Right atrium auricular region (tissue), 2 donors: ENCODE results near the gene TBC1D5. TPM values are rescaled to one million over a fixed set of nuclear protein-coding genes. Genes with fewer than 3 reads are reported as not detected.
"Not testable (repeated sequence)": the region's sequence is repeated elsewhere in the genome, so short reads cannot be mapped to it uniquely, and the experiment has no call there.

ENCODE experiments used
- DNase-seq: peaks from one replicate; pipeline ENCODE4 v3.0.0-alpha.2; 2019; ENCODE audit warnings: low spot score
- H3K27ac ChIP-seq, 2 donors: fragments of 200-600 bp; sonication (generic); 1 replicate in 1 of 2; 2 replicates in 1 of 2; pipeline ENCODE4 v1.5.1; 2016 to 2019
- H3K27me3 ChIP-seq, 2 donors: fragments of 200-600 bp; sonication (generic); one replicate each; pipeline versions ENCODE4 v1.5.1 to v1.6.0; 2017 to 2019
- H3K36me3 ChIP-seq: fragments of 200-600 bp; sonication (generic); one replicate; pipeline ENCODE4 v1.5.1; 2016
- H3K4me1 ChIP-seq, 2 donors: fragments of 200-600 bp; sonication (generic); one replicate each; pipeline versions ENCODE4 v1.5.1 to v1.6.0; 2017 to 2019
- H3K4me3 ChIP-seq, 2 donors: fragments of 200-600 bp; sonication (generic); 1 replicate in 1 of 2; 2 replicates in 1 of 2; pipeline ENCODE4 v1.5.1; 2017 to 2019; ENCODE audit warnings: mild to moderate bottlenecking in 1 of 2, moderate library complexity in 1 of 2
- H3K9me3 ChIP-seq, 2 donors: fragments of 200-600 bp; sonication (generic); one replicate each; pipeline ENCODE4 v1.5.1; 2019
- CTCF ChIP-seq, 2 donors: fragments of 200-600 bp; sonication (generic); IDR thresholded peaks; one replicate each; pipeline ENCODE4 v1.5.1; 2019; ENCODE audit warnings: antibody characterized with exemption in 2 of 2
- total RNA-seq, 2 donors: library from RNA; depleted of rRNA; stranded (reverse); fragments of >200 nt; gene quantifications; one replicate each; pipeline ENCODE4 v1.1.0, GENCODE V29; 2016

TBC1D5 gene
- total RNA-seq, 2 donors from 2014 or later = 35.2 to 40.2 TPM

- H3K36me3 ChIP-seq = no peaks in the 10 kb centered on the region
- H3K27me3 ChIP-seq = no peaks in the 10 kb centered on the region
- DNase-seq = no peak
- H3K27ac ChIP-seq = no peak overlapping the region
- H3K4me1 ChIP-seq = no peaks in the 10 kb centered on the region
- H3K9me3 ChIP-seq = no peaks in the 10 kb centered on the region
- no peak for TF ChIP-seq CTCF (IDR thresholded peaks at IDR 0.05)
- H3K4me3 ChIP-seq = no peak overlapping the region
Measured at GRCh38 chr3:17672506-17672905, 69.9 kb downstream of the TBC1D5 start.

DNA sequence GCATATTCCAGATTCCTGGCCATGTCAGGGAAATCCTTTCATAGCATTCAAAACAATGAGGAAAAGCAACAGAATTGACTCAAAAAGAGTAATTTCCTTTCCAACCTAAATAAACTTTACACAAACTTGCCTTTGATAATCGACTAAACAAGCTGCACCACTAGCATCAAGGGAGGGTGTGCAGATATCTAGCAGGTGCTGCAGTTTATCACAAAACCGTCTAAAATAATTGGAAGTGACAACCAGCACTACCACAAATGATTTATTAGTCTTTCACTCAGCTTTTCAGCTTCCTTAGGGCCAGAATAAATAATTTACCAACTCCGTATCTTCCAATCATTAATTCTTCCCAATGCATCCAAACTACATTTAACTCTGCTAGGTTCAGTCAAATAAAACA is 71.7 kb downstream of the TBC1D5 start:
- no peaks in the 10 kb centered on the region for H3K27me3 ChIP-seq
- no peak for TF ChIP-seq CTCF (IDR thresholded peaks at IDR 0.05)
- H3K36me3 ChIP-seq = no peaks in the 10 kb centered on the region
- no peak overlapping the region for H3K27ac ChIP-seq
- no peak overlapping the region for H3K4me3 ChIP-seq
- no peak for DNase-seq
- no peaks in the 10 kb centered on the region for H3K9me3 ChIP-seq
- no peaks in the 10 kb centered on the region for H3K4me1 ChIP-seq

DNA sequence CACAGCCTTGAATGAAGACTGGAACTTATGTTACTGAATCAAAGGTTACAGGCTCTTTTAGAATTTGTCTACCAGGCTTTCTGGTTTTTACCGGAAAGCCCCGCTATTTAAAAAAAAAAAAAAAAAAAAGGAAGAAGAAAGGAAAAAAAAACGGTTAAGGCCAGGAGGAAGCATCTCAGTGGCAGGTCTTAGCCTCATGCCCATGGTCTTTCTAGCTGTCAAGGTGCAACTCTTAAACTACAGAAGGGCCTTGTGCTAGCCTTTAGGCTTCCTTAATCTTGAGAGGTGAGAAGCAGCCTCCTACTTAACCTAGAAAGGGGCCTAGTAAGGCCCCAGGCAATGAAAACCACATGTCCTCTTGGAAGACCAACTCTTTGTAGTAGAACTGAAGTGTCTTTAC is 77.5 kb downstream of the TBC1D5 start:
- Histone ChIP-seq H3K27ac (no peak overlapping the region), H3K36me3 (no peaks in the 10 kb centered on the region), H3K27me3 (no peaks in the 10 kb centered on the region), H3K4me3 (no peak overlapping the region), H3K4me1 (no peaks in the 10 kb centered on the region), H3K9me3 (no peaks in the 10 kb centered on the region)
- no peak for TF ChIP-seq CTCF (IDR thresholded peaks at IDR 0.05)
- no peak for DNase-seq

- H3K4me1 ChIP-seq = no peaks in the 10 kb centered on the region
- no peaks in the 10 kb centered on the region for H3K9me3 ChIP-seq
- H3K36me3 ChIP-seq = no peaks in the 10 kb centered on the region
- H3K4me3 ChIP-seq = no peak overlapping the region
- no peaks in the 10 kb centered on the region for H3K27me3 ChIP-seq
- DNase-seq = no peak
- TF ChIP-seq CTCF (IDR thresholded peaks at IDR 0.05) = no peak
- H3K27ac ChIP-seq = no peak overlapping the region
Measured at GRCh38 chr3:17656264-17656663, 86.2 kb downstream of the TBC1D5 start.

DNA sequence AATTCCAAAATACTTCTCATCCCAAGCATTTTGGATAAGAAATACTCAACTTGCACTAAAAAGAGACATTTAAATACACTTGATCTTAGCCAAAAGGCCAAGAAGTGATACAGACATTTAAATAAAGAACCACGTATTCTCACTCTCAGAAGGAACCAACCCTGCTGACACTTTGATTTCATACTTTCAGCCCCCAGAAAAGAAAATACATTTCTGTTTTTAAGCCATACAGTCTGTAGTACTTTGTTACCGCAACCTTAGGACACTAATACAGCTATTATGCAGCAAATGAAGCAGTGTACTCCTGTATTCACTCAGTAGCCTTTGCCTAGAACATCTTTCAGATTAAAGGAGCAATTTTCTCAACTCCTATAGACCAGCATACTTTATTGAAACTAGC is 86.7 kb downstream of the TBC1D5 start:
- no peaks in the 10 kb centered on the region for H3K4me1 ChIP-seq
- no peak overlapping the region for H3K4me3 ChIP-seq
- H3K9me3 ChIP-seq = no peaks in the 10 kb centered on the region
- no peaks in the 10 kb centered on the region for H3K27me3 ChIP-seq
- no peaks in the 10 kb centered on the region for H3K36me3 ChIP-seq
- TF ChIP-seq CTCF (IDR thresholded peaks at IDR 0.05) = no peak
- no peak overlapping the region for H3K27ac ChIP-seq
- no peak for DNase-seq

DNA sequence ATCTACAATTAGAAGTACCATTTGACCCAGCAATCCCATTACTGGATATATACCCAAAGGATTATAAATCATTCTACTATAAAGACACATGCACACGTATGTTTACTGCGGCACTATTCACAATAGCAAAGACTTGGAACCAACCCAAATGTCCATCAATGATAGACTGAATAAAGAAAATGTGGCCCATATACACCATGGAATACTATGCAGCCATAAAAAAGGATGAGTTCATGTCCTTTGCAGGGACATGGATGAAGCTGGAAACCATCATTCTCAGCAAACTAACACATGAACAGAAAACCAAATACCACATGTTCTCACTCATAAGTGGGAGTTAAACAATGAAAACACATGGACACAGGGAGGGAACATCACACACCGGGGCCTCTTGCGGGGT is 92.7 kb downstream of the TBC1D5 start:
- H3K27ac ChIP-seq, H3K4me3 ChIP-seq, H3K27me3 ChIP-seq, DNase-seq, H3K36me3 ChIP-seq, H3K4me1 ChIP-seq, H3K9me3 ChIP-seq: not testable (repeated sequence)

DNA sequence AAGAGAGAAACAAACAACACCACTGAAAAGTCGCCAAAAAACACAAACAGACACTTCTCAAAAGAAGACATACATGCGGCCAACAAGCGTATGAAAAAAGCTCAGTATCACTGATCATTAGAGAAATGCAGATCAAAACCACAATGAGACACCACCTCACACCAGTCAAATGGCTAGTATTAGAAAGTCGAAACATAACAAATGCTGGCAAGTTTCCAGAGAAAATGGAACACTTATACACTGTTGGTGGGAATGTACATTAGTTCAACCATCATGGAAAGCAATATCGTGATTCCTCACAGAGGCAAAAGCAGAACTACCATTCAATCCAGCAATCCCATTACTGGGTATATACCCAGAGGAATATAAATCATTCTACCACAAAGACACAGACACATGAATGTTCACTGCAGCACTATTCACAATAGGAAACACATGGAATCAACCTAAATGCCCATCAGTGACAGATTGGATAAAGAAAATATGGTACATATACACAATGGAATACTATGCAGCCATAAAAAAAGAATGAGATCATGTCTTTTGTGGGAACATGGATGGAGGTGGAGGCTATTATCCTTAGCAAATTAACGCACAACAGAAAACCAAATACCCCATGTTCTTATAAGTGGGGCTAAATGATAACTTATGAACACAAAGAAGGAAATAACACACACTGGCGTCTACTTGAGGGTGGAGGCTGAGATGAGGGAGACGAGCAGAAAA is 93.6 kb downstream of the TBC1D5 start:
- not testable (repeated sequence) for H3K36me3 ChIP-seq, H3K9me3 ChIP-seq, DNase-seq, H3K4me1 ChIP-seq, H3K27ac ChIP-seq, H3K4me3 ChIP-seq, H3K27me3 ChIP-seq
